Caco-2 (cell line): ENCODE data around the gene CLNK. TPM values are rescaled to one million over a fixed set of nuclear protein-coding genes. Genes with fewer than 3 reads are reported as not detected.

ENCODE experiments used
- BruUV-seq: library from RNA; stranded (reverse); fragments of 400-500 nt; replicated peaks from 2 replicates; lab custom pipeline; 2021; lab: Mats Ljungman, UMichigan
- CTCF ChIA-PET: fragments of 300-600 bp; sonication (Branson Sonifier 250); formaldehyde crosslinking; loops from one replicate; lab custom pipeline; 2022; ENCODE audit warnings: antibody characterized with exemption; lab: Charles Lee
- POLR2A ChIA-PET: fragments of 300-600 bp; sonication (Branson Sonifier 250); formaldehyde crosslinking; loops from one replicate; lab custom pipeline; 2022; ENCODE audit warnings: antibody characterized with exemption; lab: Charles Lee
- DNase-seq, 2 experiments: peaks; one replicate each; pipeline versions ENCODE4 v3.0.0 to v3.0.0-alpha.2; 2020 to 2022
- H3K27me3 ChIP-seq: replicated peaks from 2 replicates; pipeline ENCODE4 v1.6.0; 2011; ENCODE audit warnings: low read length; ENCODE audit not compliant: control insufficient read depth, insufficient read depth
- H3K36me3 ChIP-seq: 2 replicates; pipeline ENCODE4 v1.5.1; 2011; ENCODE audit warnings: low read length; ENCODE audit not compliant: control insufficient read depth, insufficient read depth
- H3K4me1 ChIP-seq: fragments of 250-450 bp; sonication (Bioruptor Pico); 2 replicates; pipeline ENCODE4 v1.5.1; 2020; ENCODE audit warnings: mild to moderate bottlenecking
- H3K4me3 ChIP-seq: 2 replicates; pipeline ENCODE4 v1.5.1; 2011; ENCODE audit warnings: low read depth, mild to moderate bottlenecking, control low read depth, low read length
- H3K9me3 ChIP-seq: fragments of 250-450 bp; sonication (Bioruptor Pico); 2 replicates; pipeline ENCODE4 v1.5.1; 2020; ENCODE audit warnings: mild to moderate bottlenecking, moderate library complexity
- H3K27ac Mint-ChIP-seq: one replicate; pipeline ENCODE4 v1.8.0; 2022; ENCODE audit warnings: mixed read lengths; ENCODE audit not compliant: unreplicated experiment
- H3K27me3 Mint-ChIP-seq: one replicate; pipeline ENCODE4 v1.8.0; 2022; ENCODE audit warnings: mixed read lengths; ENCODE audit not compliant: insufficient read depth, unreplicated experiment
- H3K36me3 Mint-ChIP-seq: one replicate; pipeline ENCODE4 v1.8.0; 2022; ENCODE audit warnings: mild to moderate bottlenecking, mixed read lengths; ENCODE audit not compliant: insufficient read depth, unreplicated experiment
- H3K4me1 Mint-ChIP-seq: one replicate; pipeline ENCODE4 v1.8.0; 2022; ENCODE audit warnings: low read depth, mixed read lengths; ENCODE audit not compliant: unreplicated experiment
- H3K4me3 Mint-ChIP-seq: one replicate; pipeline ENCODE4 v1.8.0; 2022; ENCODE audit warnings: mild to moderate bottlenecking, moderate library complexity, mixed read lengths; ENCODE audit not compliant: unreplicated experiment
- H3K9me3 Mint-ChIP-seq: one replicate; pipeline ENCODE4 v1.8.0; 2022; ENCODE audit warnings: mixed read lengths; ENCODE audit not compliant: unreplicated experiment
- intact Hi-C: fragments of 100-400 bp; cut with micrococcal nuclease; formaldehyde crosslinking; loops from one replicate; pipeline ENCODE4 v1.10.0; 2022; ENCODE audit not compliant: unreplicated experiment
- total RNA-seq: library from RNA; stranded (reverse); gene quantifications from 2 replicates; pipeline ENCODE4 v1.2.3, GENCODE V29; 2022
- TF ChIP-seq, protein P1 (sequence below), 2 experiments: fragments of 200-600 bp in 1 of 2; IDR thresholded peaks; 1 replicate in 1 of 2; 2 replicates in 1 of 2; pipeline versions ENCODE4 v1.5.1 to v1.8.0; 2011 to 2022; ENCODE audit warnings: antibody characterized with exemption in 1 of 2, control low read depth in 1 of 2, inconsistent platforms in 1 of 2, low read depth in 1 of 2, low read length in 1 of 2, mild to moderate bottlenecking in 1 of 2, moderate library complexity in 1 of 2; ENCODE audit not compliant: insufficient read depth in 1 of 2, severe bottlenecking in 1 of 2, unreplicated experiment in 1 of 2

The CLNK gene
- total RNA-seq, 1 experiment from 2014 or later, result not detected

DNA sequence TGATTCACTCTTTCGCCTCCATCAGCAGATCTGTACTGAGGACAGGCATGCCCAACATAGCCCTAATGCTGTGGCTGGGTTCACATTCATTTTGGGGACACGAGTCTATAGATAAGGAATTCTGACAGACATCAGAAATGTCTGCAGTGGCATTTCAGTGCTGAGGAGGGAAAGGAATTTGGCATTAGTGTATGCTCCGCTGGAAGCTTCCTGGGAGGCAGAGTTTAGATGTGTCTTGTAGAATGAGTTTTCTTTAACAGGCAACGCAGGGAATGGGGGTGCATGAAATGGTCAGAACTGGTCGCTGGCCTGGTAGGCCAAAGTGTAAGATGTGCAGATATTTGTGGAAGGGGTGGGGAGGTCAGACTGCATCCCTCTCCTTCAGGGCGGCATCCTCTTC, 183.8 kb downstream of the CLNK start:
- no peak for DNase-seq
- no peak overlapping the region for H3K4me3 ChIP-seq
- TF ChIP-seq, protein P1, sequence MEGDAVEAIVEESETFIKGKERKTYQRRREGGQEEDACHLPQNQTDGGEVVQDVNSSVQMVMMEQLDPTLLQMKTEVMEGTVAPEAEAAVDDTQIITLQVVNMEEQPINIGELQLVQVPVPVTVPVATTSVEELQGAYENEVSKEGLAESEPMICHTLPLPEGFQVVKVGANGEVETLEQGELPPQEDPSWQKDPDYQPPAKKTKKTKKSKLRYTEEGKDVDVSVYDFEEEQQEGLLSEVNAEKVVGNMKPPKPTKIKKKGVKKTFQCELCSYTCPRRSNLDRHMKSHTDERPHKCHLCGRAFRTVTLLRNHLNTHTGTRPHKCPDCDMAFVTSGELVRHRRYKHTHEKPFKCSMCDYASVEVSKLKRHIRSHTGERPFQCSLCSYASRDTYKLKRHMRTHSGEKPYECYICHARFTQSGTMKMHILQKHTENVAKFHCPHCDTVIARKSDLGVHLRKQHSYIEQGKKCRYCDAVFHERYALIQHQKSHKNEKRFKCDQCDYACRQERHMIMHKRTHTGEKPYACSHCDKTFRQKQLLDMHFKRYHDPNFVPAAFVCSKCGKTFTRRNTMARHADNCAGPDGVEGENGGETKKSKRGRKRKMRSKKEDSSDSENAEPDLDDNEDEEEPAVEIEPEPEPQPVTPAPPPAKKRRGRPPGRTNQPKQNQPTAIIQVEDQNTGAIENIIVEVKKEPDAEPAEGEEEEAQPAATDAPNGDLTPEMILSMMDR (IDR thresholded peaks at IDR 0.05; ENCODE audit: insufficient read depth in 1 of 2, low read depth in 1 of 2, low read length in 1 of 2, severe bottlenecking in 1 of 2, unreplicated experiment in 1 of 2), result no peak
- H3K4me1 ChIP-seq, result no peaks in the 10 kb centered on the region
- Mint-ChIP-seq H3K4me1 (no peaks in the 10 kb centered on the region), H3K4me3 (no peak overlapping the region), H3K9me3 (no peaks in the 10 kb centered on the region), H3K36me3 (no peaks in the 10 kb centered on the region), H3K27me3 (no peaks in the 10 kb centered on the region), H3K27ac (no peak overlapping the region)
- H3K36me3 ChIP-seq, result no peaks in the 10 kb centered on the region
- H3K9me3 ChIP-seq, result no peaks in the 10 kb centered on the region
- CTCF ChIA-PET, result no interaction called here
- POLR2A ChIA-PET, result no interaction called here
- no TSS peak for BruUV-seq
- H3K27me3 ChIP-seq, result no peaks in the 10 kb centered on the region
- intact Hi-C loops, result no loop called here

DNA sequence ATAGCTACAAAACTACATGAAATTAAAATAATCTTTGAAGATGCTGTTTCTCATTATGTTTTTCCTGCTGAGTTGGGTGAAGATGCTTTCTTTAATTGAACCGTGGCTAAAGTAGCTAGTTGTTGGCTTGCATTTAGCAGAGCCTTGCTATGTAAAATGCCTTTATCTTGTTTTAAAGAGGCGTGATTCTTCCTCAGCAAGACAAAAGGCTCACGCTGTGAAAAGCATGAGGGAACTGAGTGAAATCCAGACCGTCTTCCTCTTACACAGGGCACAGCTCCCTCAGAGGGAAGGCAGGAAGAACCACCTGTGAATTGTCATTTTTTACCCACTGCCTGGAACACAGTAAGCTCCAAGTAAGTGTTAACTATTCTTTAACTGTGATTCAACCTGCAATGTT, 188.4 kb downstream of the CLNK start:
- no peak overlapping the region for H3K27ac Mint-ChIP-seq
- Histone ChIP-seq H3K9me3 (no peaks in the 10 kb centered on the region), H3K36me3 (no peaks in the 10 kb centered on the region), H3K4me3 (no peak overlapping the region), H3K27me3 (no peaks in the 10 kb centered on the region), H3K4me1 (no peaks in the 10 kb centered on the region)
- ChIA-PET POLR2A (no interaction called here), CTCF (no interaction called here)
- intact Hi-C loops, result no loop called here
- H3K9me3 Mint-ChIP-seq, result no peaks in the 10 kb centered on the region
- H3K4me3 Mint-ChIP-seq, result no peak overlapping the region
- BruUV-seq, result no TSS peak
- no peaks in the 10 kb centered on the region for H3K27me3 Mint-ChIP-seq
- H3K4me1 Mint-ChIP-seq, result no peaks in the 10 kb centered on the region
- TF ChIP-seq, protein P1 (IDR thresholded peaks at IDR 0.05; ENCODE audit: insufficient read depth in 1 of 2, low read depth in 1 of 2, low read length in 1 of 2, severe bottlenecking in 1 of 2, unreplicated experiment in 1 of 2), result no peak
- DNase-seq, result no peak
- H3K36me3 Mint-ChIP-seq, result no peaks in the 10 kb centered on the region

DNA sequence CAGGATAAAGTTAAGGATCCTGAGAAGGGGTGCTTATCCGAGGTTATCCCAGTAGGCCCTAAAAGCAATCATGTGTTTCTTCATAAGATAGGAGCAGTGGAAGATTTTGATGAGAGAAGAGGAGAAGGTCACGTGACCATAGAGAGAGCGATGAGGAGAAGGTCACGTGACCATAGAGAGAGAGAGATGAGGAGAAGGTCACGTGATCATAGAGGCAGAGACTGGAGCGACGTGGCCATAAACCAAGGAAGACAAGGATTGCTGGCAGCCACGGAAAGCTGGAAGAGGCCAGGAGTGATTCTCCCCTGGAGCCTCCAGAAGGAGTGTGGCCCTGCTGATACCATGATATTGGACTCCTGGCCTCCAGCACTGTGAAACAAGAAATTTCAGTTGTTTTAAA, 188.9 kb downstream of the CLNK start:
- no peak overlapping the region for H3K27ac Mint-ChIP-seq
- TF ChIP-seq, protein P1 (IDR thresholded peaks at IDR 0.05; ENCODE audit: insufficient read depth in 1 of 2, low read depth in 1 of 2, low read length in 1 of 2, severe bottlenecking in 1 of 2, unreplicated experiment in 1 of 2), result no peak
- H3K9me3 ChIP-seq, result no peaks in the 10 kb centered on the region
- no peak overlapping the region for H3K4me3 Mint-ChIP-seq
- no peaks in the 10 kb centered on the region for H3K27me3 Mint-ChIP-seq
- no peaks in the 10 kb centered on the region for H3K36me3 ChIP-seq
- no peak overlapping the region for H3K4me3 ChIP-seq
- intact Hi-C loops, result no loop called here
- no peaks in the 10 kb centered on the region for H3K4me1 Mint-ChIP-seq
- H3K27me3 ChIP-seq, result no peaks in the 10 kb centered on the region
- POLR2A ChIA-PET, result no interaction called here
- CTCF ChIA-PET, result no interaction called here
- no peaks in the 10 kb centered on the region for H3K9me3 Mint-ChIP-seq
- no peak for DNase-seq
- H3K36me3 Mint-ChIP-seq, result no peaks in the 10 kb centered on the region
- no peaks in the 10 kb centered on the region for H3K4me1 ChIP-seq
- no TSS peak for BruUV-seq
